Esophagus muscularis mucosa (tissue), 4 donors: ENCODE results near the gene BMPR1B. TPM values are rescaled to one million over a fixed set of nuclear protein-coding genes. Genes with fewer than 3 reads are reported as not detected.

Experiments used
- DNase-seq: peaks from one replicate; pipeline ENCODE4 v3.0.0-alpha.2; 2017; ENCODE audit errors: extremely low spot score
- H3K27ac ChIP-seq, 4 donors: fragments of 200-600 bp; sonication (generic); replicated peaks in 1 of 4; 1 replicate in 3 of 4; 2 replicates in 1 of 4; pipeline ENCODE4 v1.5.1; 2016 to 2019; ENCODE audit warnings: mild to moderate bottlenecking in 1 of 4
- H3K27me3 ChIP-seq, 4 donors: fragments of 200-600 bp; sonication (generic); one replicate each; pipeline versions ENCODE4 v1.5.1 to v1.6.0; 2016 to 2019
- H3K36me3 ChIP-seq, 4 donors: fragments of 200-600 bp; sonication (generic); one replicate each; pipeline ENCODE4 v1.5.1; 2016 to 2019
- H3K4me1 ChIP-seq, 4 donors: fragments of 200-600 bp; sonication (generic); one replicate each; pipeline ENCODE4 v1.5.1; 2016 to 2019
- H3K4me3 ChIP-seq, 4 donors: fragments of 200-600 bp; sonication (generic); 1 replicate in 2 of 4; 2 replicates in 2 of 4; pipeline ENCODE4 v1.5.1; 2016 to 2019; ENCODE audit warnings: mild to moderate bottlenecking in 4 of 4, moderate library complexity in 1 of 4
- H3K9me3 ChIP-seq, 4 donors: fragments of 200-600 bp; sonication (generic); 1 replicate in 3 of 4; 2 replicates in 1 of 4; pipeline ENCODE4 v1.5.1; 2016 to 2019
- CTCF ChIP-seq, 3 experiments: fragments of 200-600 bp in 2 of 3; fragments of 450-650 bp in 1 of 3; sonication (generic) in 2 of 3; IDR thresholded peaks; one replicate each; pipeline ENCODE4 v1.5.1; 2017 to 2019; ENCODE audit warnings: antibody characterized with exemption in 3 of 3, mild to moderate bottlenecking in 2 of 3, moderate library complexity in 1 of 3
- EP300 ChIP-seq: sonication (generic); formaldehyde crosslinking; IDR thresholded peaks from one replicate; pipeline ENCODE4 v1.6.1; 2017; ENCODE audit warnings: antibody characterized with exemption
- POLR2A ChIP-seq: fragments of 450-650 bp; IDR thresholded peaks from one replicate; pipeline ENCODE4 v1.6.1; 2017; ENCODE audit warnings: antibody characterized with exemption, moderate library complexity, mild to moderate bottlenecking, low read depth
- POLR2AphosphoS5 ChIP-seq, 2 donors: sonication (generic); formaldehyde crosslinking; IDR thresholded peaks; one replicate each; pipeline ENCODE4 v1.6.1; 2017; ENCODE audit warnings: antibody characterized with exemption in 2 of 2
- WGBS: methylation state at CpG from one replicate; pipeline ENCODE4 v1.1.5; 2018; 5-methylcytosine and 5-hydroxymethylcytosine counted together
- intact Hi-C: fragments of 100-400 bp; cut with DNase I; formaldehyde crosslinking; loops from one replicate; pipeline ENCODE4 v1.15.1; 2023
- total RNA-seq, 4 donors: library from RNA; depleted of rRNA; stranded (reverse); fragments of >200 nt; gene quantifications; one replicate each; pipeline versions ENCODE4 v1.1.0 to v1.2.1, GENCODE V29; 2016

BMPR1B gene
- total RNA-seq, 4 donors from 2014 or later: 11.3 to 22.0 (median 17.6) TPM

DNA sequence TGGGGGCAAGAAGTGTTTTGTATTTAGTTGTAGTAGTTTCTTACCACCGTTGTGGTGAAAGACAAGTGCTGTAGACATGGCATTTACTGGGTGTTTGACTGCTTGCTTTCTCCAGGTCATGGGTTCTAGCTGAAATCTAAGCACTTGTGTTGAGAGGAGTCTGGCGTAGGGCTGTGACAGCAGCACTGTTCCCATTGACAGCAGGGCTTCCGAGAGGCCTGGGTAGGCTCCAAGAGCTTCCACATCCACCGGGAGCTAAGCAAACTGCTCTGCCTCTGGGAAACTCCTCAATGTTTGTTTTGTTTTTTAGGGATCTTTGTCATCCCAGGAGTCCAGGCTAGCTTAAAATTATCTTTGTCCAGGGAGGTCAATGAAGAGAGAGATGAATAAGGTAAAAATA is 44.3 kb downstream of the BMPR1B start:
- no peak overlapping the region for H3K4me3 ChIP-seq
- no peaks in the 10 kb centered on the region for H3K36me3 ChIP-seq
- TF ChIP-seq POLR2AphosphoS5 (IDR thresholded peaks at IDR 0.05) (no peak), POLR2A (no peak), CTCF (IDR thresholded peaks at IDR 0.05) (no peak), EP300 (no peak)
- H3K27ac ChIP-seq: peak overlapping the region in 3 of 4 donors; percentile 8 to 32 (median 20)
- no peaks in the 10 kb centered on the region for H3K9me3 ChIP-seq
- intact Hi-C loops: no loop called here
- no peak for DNase-seq
- H3K27me3 ChIP-seq: no peaks in the 10 kb centered on the region
- 24% methylated on average over 3 of the region's 4 CpGs for WGBS
- H3K4me1 ChIP-seq: peaks cover 4 to 30% (median 27%) of the 10 kb centered on the region in 4 donors

DNA sequence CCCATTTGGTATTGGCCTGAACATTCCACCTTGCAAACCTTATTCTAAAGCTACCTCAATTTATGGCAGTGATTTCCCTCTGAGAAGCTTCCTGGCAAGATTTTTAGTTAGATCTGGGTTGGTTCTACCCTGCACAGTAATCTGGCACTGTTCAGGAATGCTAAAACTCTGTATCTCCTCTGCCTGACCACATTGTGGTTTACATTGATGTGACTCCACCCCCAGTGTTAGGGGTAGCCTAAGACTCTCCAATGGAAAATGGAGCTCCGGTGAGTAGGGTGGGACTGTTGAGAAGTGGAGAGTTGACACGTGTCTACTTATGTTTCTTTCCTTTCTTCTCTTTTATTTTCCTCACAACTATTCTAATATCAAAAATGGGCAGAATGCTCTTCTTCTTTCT is 45.4 kb downstream of the BMPR1B start:
- 82% methylated on average over 2 of the region's 2 CpGs for WGBS
- no peak overlapping the region for H3K27ac ChIP-seq
- no peak for TF ChIP-seq POLR2AphosphoS5 (IDR thresholded peaks at IDR 0.05)
- TF ChIP-seq EP300: no peak
- no peak for TF ChIP-seq CTCF (IDR thresholded peaks at IDR 0.05)
- no peak for TF ChIP-seq POLR2A
- intact Hi-C loops: no loop called here
- no peak for DNase-seq
- H3K4me3 ChIP-seq: no peak overlapping the region
- H3K9me3 ChIP-seq: no peaks in the 10 kb centered on the region
- H3K36me3 ChIP-seq: no peaks in the 10 kb centered on the region
- H3K4me1 ChIP-seq: peaks cover 4 to 30% (median 29%) of the 10 kb centered on the region in 4 donors
- H3K27me3 ChIP-seq: no peaks in the 10 kb centered on the region

DNA sequence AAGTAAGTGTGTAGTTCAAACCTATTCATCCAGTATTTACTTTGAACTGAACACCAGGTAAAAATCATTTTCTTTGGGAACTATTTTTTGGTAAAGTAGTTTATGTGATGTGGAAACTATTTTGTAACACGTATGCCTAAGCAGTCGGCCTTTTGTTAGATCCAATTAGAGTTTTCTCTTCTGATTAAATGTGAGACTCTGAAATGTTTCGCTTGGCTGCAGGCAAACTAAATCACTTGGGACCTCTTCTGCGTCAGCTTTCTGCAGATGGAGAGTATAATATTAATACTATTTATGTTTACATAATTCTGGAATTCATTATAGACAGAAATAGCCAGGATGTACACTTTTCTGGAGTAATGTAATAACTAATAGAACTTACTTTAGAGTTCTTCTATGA is 46.9 kb downstream of the BMPR1B start:
- H3K36me3 ChIP-seq: no peaks in the 10 kb centered on the region
- H3K4me1 ChIP-seq: peaks cover 4 to 33% (median 31%) of the 10 kb centered on the region in 4 donors
- 53% methylated on average over 4 of the region's 4 CpGs for WGBS
- no peaks in the 10 kb centered on the region for H3K27me3 ChIP-seq
- intact Hi-C loops: no loop called here
- no peak for TF ChIP-seq POLR2A
- TF ChIP-seq POLR2AphosphoS5 (IDR thresholded peaks at IDR 0.05): no peak
- no peak for TF ChIP-seq CTCF (IDR thresholded peaks at IDR 0.05)
- TF ChIP-seq EP300: no peak
- no peak for DNase-seq
- H3K27ac ChIP-seq: peak overlapping the region in 3 of 4 donors; percentile 29 to 57 (median 39)
- no peaks in the 10 kb centered on the region for H3K9me3 ChIP-seq
- H3K4me3 ChIP-seq: no peak overlapping the region

DNA sequence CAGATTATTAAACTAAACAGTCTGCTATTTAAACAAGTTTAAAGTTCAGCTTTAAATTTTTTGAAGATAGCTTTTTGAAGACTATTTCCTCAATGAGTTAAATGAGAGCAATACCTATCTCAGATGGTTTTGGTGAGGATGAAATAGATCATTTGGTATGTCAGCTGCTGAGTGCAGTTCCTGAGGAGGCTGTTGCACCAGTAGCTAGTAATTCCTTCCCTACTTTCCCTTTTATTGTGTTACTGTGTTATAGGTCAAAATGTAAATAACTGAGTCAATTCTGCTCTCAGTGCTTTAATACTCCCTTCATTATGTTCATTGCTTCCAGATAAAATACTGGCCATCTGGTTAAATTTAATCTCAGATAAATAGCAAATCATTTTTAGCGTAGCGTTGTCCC is 48.6 kb downstream of the BMPR1B start:
- no peak overlapping the region for H3K4me3 ChIP-seq
- no peak for TF ChIP-seq EP300
- TF ChIP-seq POLR2A: no peak
- TF ChIP-seq CTCF (IDR thresholded peaks at IDR 0.05): no peak
- TF ChIP-seq POLR2AphosphoS5 (IDR thresholded peaks at IDR 0.05): no peak
- H3K27me3 ChIP-seq: no peaks in the 10 kb centered on the region
- H3K36me3 ChIP-seq: no peaks in the 10 kb centered on the region
- H3K4me1 ChIP-seq: peaks cover 4 to 49% (median 37%) of the 10 kb centered on the region in 4 donors
- H3K27ac ChIP-seq: peak overlapping the region in 1 of 4 donors; percentile 39
- WGBS: 91% methylated on average over 2 of the region's 2 CpGs
- no peak for DNase-seq
- no peaks in the 10 kb centered on the region for H3K9me3 ChIP-seq
- intact Hi-C loops: no loop called here

- WGBS: 44% methylated on average over 5 of the region's 5 CpGs
- intact Hi-C loops: no loop called here
- Histone ChIP-seq H3K9me3 (no peaks in the 10 kb centered on the region), H3K4me3 (no peak overlapping the region), H3K36me3 (no peaks in the 10 kb centered on the region), H3K4me1 (peaks cover 0 to 41% (median 28%) of the 10 kb centered on the region in 4 donors), H3K27ac (no peak overlapping the region), H3K27me3 (no peaks in the 10 kb centered on the region)
- TF ChIP-seq CTCF (IDR thresholded peaks at IDR 0.05): no peak
- no peak for TF ChIP-seq POLR2AphosphoS5 (IDR thresholded peaks at IDR 0.05)
- TF ChIP-seq POLR2A: no peak
- no peak for TF ChIP-seq EP300
- DNase-seq: no peak
Observed at GRCh38 chr4:94811643-94812042, 53.9 kb downstream of the BMPR1B start.
